GM12878 (cell line): Measurements from ENCODE around the gene LCE1D.

Source experiments
- CTCF ChIP-seq, 3 experiments: IDR thresholded peaks in 2 of 3; conservative IDR thresholded peaks in 1 of 3; 2 replicates each; pipeline ENCODE4 v1.5.1; 2011; ENCODE audit warnings: low read depth in 3 of 3, low read length in 3 of 3, mild to moderate bottlenecking in 3 of 3, control low read depth in 2 of 3, moderate library complexity in 2 of 3, inconsistent platforms in 1 of 3, mixed read lengths in 1 of 3; ENCODE audit not compliant: control insufficient read depth in 2 of 3, insufficient read depth in 1 of 3; ENCODE audit errors: extremely low read depth in 1 of 3
- EP300 ChIP-seq, 2 experiments: fragments of 150-350 bp in 1 of 2; IDR thresholded peaks; 2 replicates each; pipeline ENCODE4 v1.6.1; 2011 to 2012; ENCODE audit warnings: low read depth in 2 of 2, low read length in 2 of 2, borderline replicate concordance in 1 of 2, improper control_type of control experiment in 1 of 2, inconsistent platforms in 1 of 2; ENCODE audit not compliant: control insufficient read depth in 1 of 2
- FOXM1 ChIP-seq: IDR thresholded peaks from 2 replicates; pipeline ENCODE4 v1.6.1; 2012; ENCODE audit warnings: low read depth, mild to moderate bottlenecking, inconsistent platforms, low read length, moderate library complexity
- GABPA ChIP-seq: IDR thresholded peaks from 2 replicates; pipeline ENCODE4 v1.6.1; 2014; ENCODE audit warnings: antibody characterized with exemption, low read depth, mild to moderate bottlenecking, inconsistent platforms
- HDGF ChIP-seq: fragments of 450-650 bp; IDR thresholded peaks from 2 replicates; pipeline ENCODE4 v1.6.1; 2016; ENCODE audit warnings: antibody characterized with exemption
- NFYB ChIP-seq: IDR thresholded peaks from 2 replicates; pipeline ENCODE4 v1.6.1; 2011; ENCODE audit warnings: low read depth, mild to moderate bottlenecking, low read length, improper control_type of control experiment, moderate library complexity; ENCODE audit not compliant: insufficient read depth
- PBX3 ChIP-seq: IDR thresholded peaks from 2 replicates; pipeline ENCODE4 v1.6.1; 2011; ENCODE audit warnings: mild to moderate bottlenecking, low read depth, low read length, moderate library complexity; ENCODE audit not compliant: insufficient replicate concordance
- PKNOX1 ChIP-seq: fragments of 450-650 bp; IDR thresholded peaks from 2 replicates; pipeline ENCODE4 v1.6.1; 2016; ENCODE audit warnings: mild to moderate bottlenecking
- POLR2AphosphoS5 ChIP-seq: IDR thresholded peaks from 2 replicates; pipeline ENCODE4 v1.6.1; 2011; ENCODE audit warnings: mild to moderate bottlenecking, low read length, inconsistent platforms
- TAF1 ChIP-seq: IDR thresholded peaks from 2 replicates; pipeline ENCODE4 v1.6.1; 2011; ENCODE audit warnings: mild to moderate bottlenecking, low read depth, low read length, borderline replicate concordance
- TCF3 ChIP-seq: IDR thresholded peaks from 2 replicates; pipeline ENCODE4 v1.6.1; 2012; ENCODE audit warnings: low read depth, mild to moderate bottlenecking, low read length, borderline replicate concordance; ENCODE audit not compliant: insufficient read depth
- USF1 ChIP-seq: IDR thresholded peaks from 2 replicates; pipeline ENCODE4 v1.6.1; 2011; ENCODE audit warnings: borderline replicate concordance, low read depth, mild to moderate bottlenecking, moderate library complexity, mixed read lengths, low read length; ENCODE audit not compliant: insufficient read depth; ENCODE audit errors: extremely low read length

- TF ChIP-seq USF1: no peak
- no peak for TF ChIP-seq EP300 (IDR thresholded peaks at IDR 0.05; ENCODE audit: borderline replicate concordance in 1 of 2, control insufficient read depth in 1 of 2, low read depth in 2 of 2, low read length in 2 of 2)
- TF ChIP-seq POLR2AphosphoS5: no peak
- no peak for TF ChIP-seq HDGF
- no peak for TF ChIP-seq PBX3
- TF ChIP-seq TAF1: no peak
- no peak for TF ChIP-seq CTCF (IDR thresholded peaks at IDR 0.05 in 2 of 3, conservative IDR thresholded peaks at IDR 0.05 in 1 of 3; ENCODE audit: control insufficient read depth in 2 of 3, extremely low read depth in 1 of 3, insufficient read depth in 1 of 3, low read depth in 3 of 3, low read length in 3 of 3)
- TF ChIP-seq TCF3: no peak
- TF ChIP-seq FOXM1: no peak
- TF ChIP-seq GABPA: no peak
- no peak for TF ChIP-seq NFYB
- TF ChIP-seq PKNOX1: no peak
These were observed 30.7 kb downstream of the LCE1D start, which contains the start of gene LCE1A for GRCh38 chr1:152827173-152827572.
